H1 (cell line): ENCODE measurements around the gene ELL. TPM values are rescaled to one million over a fixed set of nuclear protein-coding genes. Genes with fewer than 3 reads are reported as not detected.

Experiments used
- CTCF ChIA-PET: fragments of 300-600 bp; sonication (Branson Sonifier 250); formaldehyde crosslinking; loops from one replicate; lab custom pipeline; 2021; ENCODE audit not compliant: partially characterized antibody; lab: Charles Lee
- POLR2A ChIA-PET: fragments of 300-600 bp; sonication (Branson Sonifier 250); formaldehyde crosslinking; loops from one replicate; lab custom pipeline; 2021; ENCODE audit warnings: inconsistent platforms; ENCODE audit not compliant: partially characterized antibody; lab: Charles Lee
- DNase-seq, 2 experiments: peaks; one replicate each; pipeline versions ENCODE4 v3.0.0 to v3.0.0-alpha.2; 2010 to 2022; ENCODE audit warnings: low spot score in 2 of 2, low read depth in 1 of 2, mixed read lengths in 1 of 2
- FAIRE-seq: peaks from 2 replicates; lab custom pipeline; 2011; peaks lifted over from hg19 to GRCh38; lab: Jason Lieb, UNC
- H2AFZ ChIP-seq: 2 replicates; pipeline ENCODE4 v1.8.1; 2012; ENCODE audit warnings: low read length, inconsistent platforms
- H2AK5ac ChIP-seq: 2 replicates; pipeline ENCODE4 v1.6.1; 2013; ENCODE audit warnings: low read depth, low read length
- H2BK120ac ChIP-seq: replicated peaks from 2 replicates; pipeline ENCODE3; 2013; ENCODE audit warnings: low read depth, low read length, inconsistent platforms
- H2BK12ac ChIP-seq: 2 replicates; pipeline ENCODE4 v1.6.1; 2013; ENCODE audit warnings: low read depth, low read length
- H2BK15ac ChIP-seq: 2 replicates; pipeline ENCODE4 v1.6.1; 2013; ENCODE audit warnings: low read length
- H2BK20ac ChIP-seq: 2 replicates; pipeline ENCODE4 v1.6.1; 2013; ENCODE audit warnings: low read length
- H2BK5ac ChIP-seq: 2 replicates; pipeline ENCODE4 v1.6.1; 2013; ENCODE audit warnings: low read depth, low read length
- H3K14ac ChIP-seq: 2 replicates; pipeline ENCODE4 v1.6.1; 2013; ENCODE audit warnings: inconsistent platforms; ENCODE audit not compliant: insufficient read length
- H3K18ac ChIP-seq: 2 replicates; pipeline ENCODE4 v1.6.1; 2013; ENCODE audit warnings: low read length; ENCODE audit errors: extremely low read depth
- H3K23ac ChIP-seq: 2 replicates; pipeline ENCODE4 v1.6.1; 2013; ENCODE audit warnings: inconsistent platforms; ENCODE audit not compliant: insufficient read length
- H3K23me2 ChIP-seq: 2 replicates; pipeline ENCODE4 v1.6.1; 2013; ENCODE audit warnings: low read depth, low read length
- H3K27ac ChIP-seq: 2 replicates; pipeline ENCODE4 v1.6.1; 2011; ENCODE audit warnings: low read depth, low read length, inconsistent platforms
- H3K27me3 ChIP-seq, 4 experiments: replicated peaks in 1 of 4; 1 replicate in 1 of 4; 2 replicates in 3 of 4; pipeline versions ENCODE4 v1.6.1 to v1.8.1; 2011 to 2013; ENCODE audit warnings: low read length in 3 of 4, mild to moderate bottlenecking in 3 of 4, inconsistent platforms in 2 of 4, mixed read lengths in 2 of 4, moderate library complexity in 1 of 4; ENCODE audit not compliant: control insufficient read depth in 3 of 4, insufficient read depth in 3 of 4; ENCODE audit errors: extremely low read depth in 1 of 4
- H3K36me3 ChIP-seq, 4 experiments: 2 replicates each; pipeline versions ENCODE4 v1.6.1 to v1.8.1; 2011 to 2013; ENCODE audit warnings: mild to moderate bottlenecking in 4 of 4, low read length in 3 of 4, moderate library complexity in 2 of 4, control low read depth in 1 of 4, inconsistent platforms in 1 of 4; ENCODE audit not compliant: insufficient read depth in 4 of 4, control insufficient read depth in 2 of 4
- H3K4ac ChIP-seq: replicated peaks from 2 replicates; pipeline ENCODE3; 2013; ENCODE audit warnings: low read length, low read depth, mixed read lengths, inconsistent platforms; ENCODE audit not compliant: insufficient read length
- H3K4me1 ChIP-seq, 4 experiments: replicated peaks in 1 of 4; 1 replicate in 1 of 4; 2 replicates in 3 of 4; pipeline versions ENCODE4 v1.6.1 to v1.8.1; 2011 to 2013; ENCODE audit warnings: low read length in 3 of 4, inconsistent platforms in 2 of 4, mixed read lengths in 1 of 4; ENCODE audit not compliant: insufficient read depth in 4 of 4, control insufficient read depth in 3 of 4
- H3K4me2 ChIP-seq, 2 experiments: 2 replicates each; pipeline versions ENCODE4 v1.6.1 to v1.8.1; 2011 to 2013; ENCODE audit warnings: low read depth in 2 of 2, low read length in 2 of 2, control low read depth in 1 of 2, inconsistent platforms in 1 of 2, mild to moderate bottlenecking in 1 of 2; ENCODE audit not compliant: insufficient read depth in 1 of 2
- H3K4me3 ChIP-seq, 4 experiments: fragments of 200-600, 300-600 bp in 1 of 4; sonication (generic), shearing (Covaris generic), sonication (Bioruptor Twin) in 1 of 4; 2 replicates each; pipeline versions ENCODE4 v1.5.1 to v1.8.1; 2011 to 2016; ENCODE audit warnings: low read length in 4 of 4, low read depth in 3 of 4, control low read depth in 2 of 4, inconsistent platforms in 2 of 4, mild to moderate bottlenecking in 2 of 4, mixed read lengths in 1 of 4, moderate library complexity in 1 of 4; ENCODE audit not compliant: insufficient read depth in 2 of 4; ENCODE audit errors: extremely low read depth in 1 of 4
- H3K56ac ChIP-seq: replicated peaks from 2 replicates; pipeline ENCODE3; 2013; ENCODE audit warnings: low read depth, mild to moderate bottlenecking, mixed read lengths, low read length, inconsistent platforms; ENCODE audit not compliant: insufficient read length
- H3K79me1 ChIP-seq: 2 replicates; pipeline ENCODE4 v1.6.1; 2013; ENCODE audit warnings: low read depth, low read length, control low read depth
- H3K79me2 ChIP-seq, 2 experiments: 2 replicates each; pipeline versions ENCODE4 v1.6.1 to v1.8.1; 2012 to 2013; ENCODE audit warnings: low read length in 2 of 2, mild to moderate bottlenecking in 2 of 2, inconsistent platforms in 1 of 2; ENCODE audit not compliant: insufficient read depth in 2 of 2, control insufficient read depth in 1 of 2
- H3K9ac ChIP-seq, 4 experiments: replicated peaks in 1 of 4; 1 replicate in 1 of 4; 2 replicates in 3 of 4; pipeline versions ENCODE4 v1.6.1 to v1.8.1; 2011 to 2013; ENCODE audit warnings: low read depth in 3 of 4, low read length in 3 of 4, control low read depth in 2 of 4, mild to moderate bottlenecking in 2 of 4, moderate library complexity in 2 of 4, inconsistent platforms in 1 of 4; ENCODE audit errors: extremely low read depth in 1 of 4
- H3K9me3 ChIP-seq, 2 experiments: 2 replicates each; pipeline versions ENCODE4 v1.6.1 to v1.8.1; 2012 to 2013; ENCODE audit warnings: mild to moderate bottlenecking in 2 of 2, moderate library complexity in 2 of 2, control low read depth in 1 of 2, inconsistent platforms in 1 of 2, low read depth in 1 of 2, low read length in 1 of 2, mixed read lengths in 1 of 2; ENCODE audit not compliant: insufficient read depth in 2 of 2
- H4K20me1 ChIP-seq, 2 experiments: replicated peaks in 1 of 2; 2 replicates each; pipeline versions ENCODE3 to v1.8.1; 2011 to 2013; ENCODE audit warnings: inconsistent platforms in 2 of 2, low read length in 2 of 2, mild to moderate bottlenecking in 1 of 2; ENCODE audit not compliant: insufficient read depth in 2 of 2, control insufficient read depth in 1 of 2
- H4K5ac ChIP-seq: 2 replicates; pipeline ENCODE4 v1.6.1; 2013; ENCODE audit warnings: low read length, low read depth, mixed read lengths, inconsistent platforms; ENCODE audit not compliant: insufficient read length
- H4K8ac ChIP-seq: 2 replicates; pipeline ENCODE4 v1.8.0; 2013; ENCODE audit warnings: mild to moderate bottlenecking, moderate library complexity, low read length, inconsistent platforms; ENCODE audit not compliant: insufficient read depth; ENCODE audit errors: extremely low read depth
- H4K91ac ChIP-seq: replicated peaks from 2 replicates; pipeline ENCODE3; 2013; ENCODE audit warnings: low read length, mixed read lengths, inconsistent platforms; ENCODE audit not compliant: insufficient read length
- CBX5 ChIP-seq: fragments of 300-800, 300-1000 bp; sonication (generic); IDR thresholded peaks from 2 replicates; pipeline ENCODE4 v1.7.1; 2016; ENCODE audit warnings: antibody characterized with exemption, low read length, low read depth
- CEBPB ChIP-seq: IDR thresholded peaks from 2 replicates; pipeline ENCODE4 v1.6.1; 2012; ENCODE audit warnings: low read depth, low read length
- CTBP2 ChIP-seq: IDR thresholded peaks from 2 replicates; pipeline ENCODE4 v1.7.0; 2011; ENCODE audit warnings: borderline replicate concordance, mild to moderate bottlenecking, moderate library complexity, mixed read lengths, low read length; ENCODE audit not compliant: insufficient read depth, insufficient read length
- JUN ChIP-seq: IDR thresholded peaks from 2 replicates; pipeline ENCODE4 v1.6.1; 2011; ENCODE audit warnings: low read depth, mild to moderate bottlenecking, improper control_type of control experiment, low read length
- MAX ChIP-seq: IDR thresholded peaks from 2 replicates; pipeline ENCODE4 v1.6.1; 2012; ENCODE audit warnings: inconsistent platforms
- NANOG ChIP-seq: IDR thresholded peaks from 2 replicates; pipeline ENCODE4 v1.6.1; 2011; ENCODE audit warnings: low read length, low read depth, mild to moderate bottlenecking, inconsistent platforms; ENCODE audit not compliant: insufficient read depth, poor library complexity, severe bottlenecking
- NRF1 ChIP-seq: IDR thresholded peaks from 2 replicates; pipeline ENCODE4 v1.6.1; 2011; ENCODE audit warnings: mild to moderate bottlenecking, low read depth, low read length, improper control_type of control experiment
- RBBP5 ChIP-seq: IDR thresholded peaks from 2 replicates; pipeline ENCODE4 v1.7.1; 2012; ENCODE audit warnings: low read depth, mild to moderate bottlenecking, inconsistent platforms, low read length, moderate library complexity, borderline replicate concordance
- RFX5 ChIP-seq: IDR thresholded peaks from 2 replicates; pipeline ENCODE4 v1.6.1; 2011; ENCODE audit warnings: low read depth, low read length, improper control_type of control experiment, borderline replicate concordance
- RNF2 ChIP-seq: fragments of 200-900, 300-1000 bp; sonication (generic); IDR thresholded peaks from 2 replicates; pipeline ENCODE4 v1.7.1; 2016; ENCODE audit warnings: borderline replicate concordance, low read depth, mild to moderate bottlenecking, antibody characterized with exemption, low read length; ENCODE audit not compliant: poor library complexity, severe bottlenecking; ENCODE audit errors: missing control alignments
- SP2 ChIP-seq: IDR thresholded peaks from 2 replicates; pipeline ENCODE4 v1.6.1; 2012; ENCODE audit warnings: mild to moderate bottlenecking, low read length, inconsistent platforms
- SRF ChIP-seq: IDR thresholded peaks from 2 replicates; pipeline ENCODE4 v1.6.1; 2011; ENCODE audit warnings: mild to moderate bottlenecking, low read depth, low read length, moderate library complexity
- WGBS, 2 experiments: shearing (Covaris generic) in 1 of 2; methylation state at CpG; one replicate each; pipeline versions ENCODE4 v1.1.6 to v1.1.7; 2013 to 2015; ENCODE audit warnings: low lambda C conversion rate in 2 of 2, mixed read lengths in 2 of 2, inconsistent platforms in 1 of 2, low coverage in 1 of 2, missing lambda C conversion rate in 1 of 2; ENCODE audit not compliant: insufficient replicate concordance in 2 of 2, insufficient coverage in 1 of 2, insufficient read length in 1 of 2; ENCODE audit errors: extremely low coverage in 1 of 2, missing lambda C conversion rate in 1 of 2; 5-methylcytosine and 5-hydroxymethylcytosine counted together
- polyA plus RNA-seq, 7 experiments: library from polyadenylated mRNA; depleted of rRNA in 3 of 7; stranded (reverse) in 5 of 7; unstranded in 2 of 7; fragments of >200 nt in 5 of 7; fragments of 200-250 nt in 2 of 7; gene quantifications; 1 replicate in 5 of 7; 2 replicates in 1 of 7; 4 replicates in 1 of 7; pipeline versions ENCODE4 v1.2.1 to v1.2.3, GENCODE V29; 2011 to 2013; ENCODE audit warnings: missing spikeins in 2 of 7, mixed read lengths in 2 of 7
- total RNA-seq: library from RNA; stranded (reverse); fragmentation: NEBNext Ultra II Directional; extraction: Animal tissue kit (Norgen Biotek cat#: 25700); gene quantifications from 2 replicates; pipeline ENCODE4 v1.2.1, GENCODE V29; 2021

Gene ELL
- total and polyA plus RNA-seq, 2 of the 8 experiments (the other 6 are each of a cell fraction or from before 2014, with no cell fraction given) = 5.2 to 10.5 TPM

GRCh38 chr19:18446811-18447359 is 75.0 kb downstream of the ELL start:
- H3K36me3 ChIP-seq = peaks cover 0 to 18% (median 4%) of the 10 kb centered on the region in 4 experiments; a peak in 3 of 8 replicates
- no peak for TF ChIP-seq RBBP5
- TF ChIP-seq SRF = no peak
- TF ChIP-seq CEBPB = no peak
- no peak for TF ChIP-seq SP2
- no peak for TF ChIP-seq CBX5
- TF ChIP-seq RFX5 = no peak
- TF ChIP-seq NRF1 = no peak
- no peak for TF ChIP-seq CTBP2
- no peak for TF ChIP-seq RNF2
- TF ChIP-seq JUN = no peak
- TF ChIP-seq MAX = no peak
- TF ChIP-seq NANOG = no peak

More at GRCh38 chr19:18446811-18447359, 75.0 kb downstream of the ELL start:
- Histone ChIP-seq H3K79me1 (no peaks in the 10 kb centered on the region), H2BK12ac (no peak overlapping the region), H3K23ac (no peak overlapping the region), H4K8ac (no peak overlapping the region; the same call in 1 of the 2 replicates), H3K4me2 (no peak overlapping the region), H3K27me3 (no peaks in the 10 kb centered on the region), H2AK5ac (no peak overlapping the region), H3K23me2 (peaks cover 6% of the 10 kb centered on the region; the same call in 1 of the 2 replicates), H3K9me3 (no peaks in the 10 kb centered on the region), H2BK20ac (no peak overlapping the region), H3K79me2 (no peaks in the 10 kb centered on the region), H4K91ac (no peak overlapping the region), H3K9ac (no peak overlapping the region), H3K56ac (no peak overlapping the region), H4K20me1 (peaks cover 3 to 7% of the 10 kb centered on the region in 2 experiments), H4K5ac (no peak overlapping the region), H2BK5ac (no peak overlapping the region; the same call in 1 of the 2 replicates), H3K4me3 (no peak overlapping the region), H2AFZ (no peak overlapping the region), H3K4ac (no peak overlapping the region), H2BK120ac (no peak overlapping the region), H3K18ac (no peak overlapping the region), H3K27ac (no peak overlapping the region), H3K4me1 (no peaks in the 10 kb centered on the region; a peak in 3 of 7 replicates), H3K14ac (no peak overlapping the region), H2BK15ac (no peak overlapping the region)
- DNase-seq (no peak), FAIRE-seq (no peak)
- 79% methylated on average over 12 of the region's 12 CpGs; no CpG with 5 or more reads in 1 of the 2 experiments for WGBS, 2 experiments
- CTCF ChIA-PET = interaction anchor here (0.6 to 13.5 kb wide), 7 partner anchors 8 to 1402 kb away, joined by 3 to 143 read pairs (median 4); no protein-coding TSS in a partner anchor
- POLR2A ChIA-PET = interaction anchor here (1.0 to 1.5 kb wide), 2 partner anchors 10 kb away, joined by 3 to 4 read pairs; no protein-coding TSS in a partner anchor
